Liver (tissue), 9 donors: ENCODE data around the gene CAMK2N2. TPM values are rescaled to one million over a fixed set of nuclear protein-coding genes. Genes with fewer than 3 reads are reported as not detected.

Experiments
- DNase-seq: peaks from one replicate; pipeline ENCODE4 v3.0.0-alpha.2; 2017; ENCODE audit warnings: low spot score
- H3K27ac ChIP-seq, 2 donors: one replicate each; pipeline ENCODE4 v1.7.0; 2013; ENCODE audit warnings: inconsistent platforms in 2 of 2, low read length in 2 of 2, control low read depth in 1 of 2, low read depth in 1 of 2, mild to moderate bottlenecking in 1 of 2
- H3K27me3 ChIP-seq, 4 donors: one replicate each; pipeline versions ENCODE4 v1.6.1 to v1.7.0; 2013; ENCODE audit warnings: low read length in 3 of 4, inconsistent platforms in 1 of 4, mild to moderate bottlenecking in 1 of 4, moderate library complexity in 1 of 4; ENCODE audit not compliant: control insufficient read depth in 4 of 4, insufficient read depth in 4 of 4
- H3K36me3 ChIP-seq, 4 donors: one replicate each; pipeline versions ENCODE4 v1.6.1 to v1.7.0; 2013; ENCODE audit warnings: low read length in 3 of 4, mild to moderate bottlenecking in 3 of 4, low read depth in 1 of 4, moderate library complexity in 1 of 4; ENCODE audit not compliant: control insufficient read depth in 4 of 4, insufficient read depth in 3 of 4
- H3K4me1 ChIP-seq, 4 donors: one replicate each; pipeline versions ENCODE4 v1.6.1 to v1.7.0; 2013; ENCODE audit warnings: low read length in 3 of 4, mild to moderate bottlenecking in 3 of 4, moderate library complexity in 1 of 4; ENCODE audit not compliant: control insufficient read depth in 4 of 4, insufficient read depth in 4 of 4
- H3K4me3 ChIP-seq, 3 donors: one replicate each; pipeline versions ENCODE4 v1.6.1 to v1.7.0; 2013; ENCODE audit warnings: low read length in 3 of 3, control low read depth in 1 of 3, low read depth in 1 of 3, mild to moderate bottlenecking in 1 of 3
- H3K9ac ChIP-seq, 2 donors: one replicate each; pipeline ENCODE4 v1.7.0; 2013; ENCODE audit warnings: low read length in 2 of 2, mild to moderate bottlenecking in 2 of 2, moderate library complexity in 2 of 2, control low read depth in 1 of 2, low read depth in 1 of 2
- H3K9me3 ChIP-seq, 4 donors: one replicate each; pipeline versions ENCODE4 v1.6.1 to v1.7.0; 2013; ENCODE audit warnings: low read length in 3 of 4; ENCODE audit not compliant: control insufficient read depth in 4 of 4
- EGR1 ChIP-seq, 2 donors: IDR thresholded peaks; 2 replicates each; pipeline ENCODE4 v1.6.1; 2016 to 2018; ENCODE audit warnings: antibody characterized with exemption in 2 of 2, low read depth in 2 of 2
- GABPA ChIP-seq, 2 donors: IDR thresholded peaks in 1 of 2; conservative IDR thresholded peaks in 1 of 2; 2 replicates each; pipeline ENCODE4 v1.6.1; 2016; ENCODE audit warnings: antibody characterized with exemption in 2 of 2, mild to moderate bottlenecking in 1 of 2, moderate library complexity in 1 of 2
- HNF4A ChIP-seq, 2 donors: conservative IDR thresholded peaks; 2 replicates each; pipeline ENCODE4 v1.6.1; 2016; ENCODE audit warnings: antibody characterized with exemption in 2 of 2, mild to moderate bottlenecking in 2 of 2
- HNF4G ChIP-seq: IDR thresholded peaks from 2 replicates; pipeline ENCODE4 v1.6.1; 2016; ENCODE audit warnings: antibody characterized with exemption
- JUND ChIP-seq, 2 donors: IDR thresholded peaks; 2 replicates each; pipeline ENCODE4 v1.6.1; 2016; ENCODE audit warnings: antibody characterized with exemption in 2 of 2
- NR2F2 ChIP-seq: IDR thresholded peaks from 2 replicates; pipeline ENCODE4 v1.6.1; 2016; ENCODE audit warnings: antibody characterized with exemption
- RAD21 ChIP-seq, 2 donors: IDR thresholded peaks; 2 replicates each; pipeline ENCODE4 v1.6.1; 2016; ENCODE audit warnings: antibody characterized with exemption in 2 of 2, mild to moderate bottlenecking in 2 of 2
- RXRA ChIP-seq, 2 donors: IDR thresholded peaks; 2 replicates each; pipeline ENCODE4 v1.6.1; 2017 to 2018; ENCODE audit warnings: antibody characterized with exemption in 2 of 2, mild to moderate bottlenecking in 1 of 2
- SP1 ChIP-seq: IDR thresholded peaks from 2 replicates; pipeline ENCODE4 v1.6.1; 2018; ENCODE audit warnings: antibody characterized with exemption, mild to moderate bottlenecking
- YY1 ChIP-seq: IDR thresholded peaks from 2 replicates; pipeline ENCODE4 v1.6.1; 2016; ENCODE audit warnings: antibody characterized with exemption, mild to moderate bottlenecking
- WGBS: extraction: QIAGEN DNeasy Blood & Tissue Kit; methylation state at CpG from one replicate; pipeline ENCODE4 v1.1.7; 2013; 5-methylcytosine and 5-hydroxymethylcytosine counted together
- polyA plus RNA-seq, 2 donors: library from polyadenylated mRNA; stranded (reverse) in 1 of 2; unstranded in 1 of 2; fragments of 200-250 nt in 1 of 2; fragments of >200 nt in 1 of 2; fragmentation: Nextera tagmentation in 1 of 2; extraction: Ambion mirVana in 1 of 2; gene quantifications; one replicate each; pipeline versions ENCODE4 v1.2.1 to v1.2.3, GENCODE V29; 2013 to 2015
- total RNA-seq, 2 donors: library from RNA; depleted of rRNA; stranded (reverse); fragments of >200 nt; gene quantifications; one replicate each; pipeline ENCODE4 v1.2.3, GENCODE V29; 2014
- TF ChIP-seq, protein P1 (sequence below): fragments of 150-350 bp; IDR thresholded peaks from 2 replicates; pipeline ENCODE4 v1.5.1; 2017; ENCODE audit warnings: improper control_type of control experiment, low read depth, low read length; ENCODE audit not compliant: missing input control
- TF ChIP-seq, protein P2 (sequence below): IDR thresholded peaks from 2 replicates; pipeline ENCODE4 v1.6.1; 2016; ENCODE audit warnings: antibody characterized with exemption
- TF ChIP-seq, protein P3 (sequence below): IDR thresholded peaks from 2 replicates; pipeline ENCODE4 v1.6.1; 2016; ENCODE audit warnings: antibody characterized with exemption
- TF ChIP-seq, protein P4 (sequence below): IDR thresholded peaks from 2 replicates; pipeline ENCODE4 v1.6.1; 2016; ENCODE audit warnings: antibody characterized with exemption
- donor health status: healthy.
- donor health status: healthy.
- donor health status: healthy.
- donor health status: healthy.
- donor health status: healthy.

CAMK2N2 gene
- total and polyA plus RNA-seq, 4 donors, result 0.61 TPM; not detected in 3

DNA sequence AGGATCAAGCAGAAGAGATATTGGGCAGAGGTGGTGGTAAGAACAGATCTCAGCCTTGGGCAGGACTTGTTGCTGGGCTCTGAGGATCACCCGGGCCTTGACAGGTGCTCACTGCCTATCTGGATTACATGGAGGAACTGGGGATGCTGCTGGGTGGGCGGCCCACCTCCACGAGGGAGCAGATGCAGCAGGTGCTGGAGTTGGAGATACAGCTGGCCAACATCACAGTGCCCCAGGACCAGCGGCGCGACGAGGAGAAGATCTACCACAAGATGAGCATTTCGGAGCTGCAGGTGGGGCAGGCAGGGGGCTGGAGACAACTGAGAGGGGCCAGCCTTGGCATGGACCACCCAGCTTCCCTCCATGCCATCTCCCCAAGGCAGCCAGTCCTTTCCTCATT is 22.3 kb upstream of the CAMK2N2 start (continued):
- TF ChIP-seq GABPA (IDR thresholded peaks at IDR 0.05 in 1 of 2, conservative IDR thresholded peaks at IDR 0.05 in 1 of 2) (no peak), RXRA (IDR thresholded peaks at IDR 0.05) (no peak), HNF4A (conservative IDR thresholded peaks at IDR 0.05) (no peak), EGR1 (IDR thresholded peaks at IDR 0.05; ENCODE audit: low read depth in 2 of 2) (no peak), RAD21 (IDR thresholded peaks at IDR 0.05) (no peak)
- TF ChIP-seq, protein P1, sequence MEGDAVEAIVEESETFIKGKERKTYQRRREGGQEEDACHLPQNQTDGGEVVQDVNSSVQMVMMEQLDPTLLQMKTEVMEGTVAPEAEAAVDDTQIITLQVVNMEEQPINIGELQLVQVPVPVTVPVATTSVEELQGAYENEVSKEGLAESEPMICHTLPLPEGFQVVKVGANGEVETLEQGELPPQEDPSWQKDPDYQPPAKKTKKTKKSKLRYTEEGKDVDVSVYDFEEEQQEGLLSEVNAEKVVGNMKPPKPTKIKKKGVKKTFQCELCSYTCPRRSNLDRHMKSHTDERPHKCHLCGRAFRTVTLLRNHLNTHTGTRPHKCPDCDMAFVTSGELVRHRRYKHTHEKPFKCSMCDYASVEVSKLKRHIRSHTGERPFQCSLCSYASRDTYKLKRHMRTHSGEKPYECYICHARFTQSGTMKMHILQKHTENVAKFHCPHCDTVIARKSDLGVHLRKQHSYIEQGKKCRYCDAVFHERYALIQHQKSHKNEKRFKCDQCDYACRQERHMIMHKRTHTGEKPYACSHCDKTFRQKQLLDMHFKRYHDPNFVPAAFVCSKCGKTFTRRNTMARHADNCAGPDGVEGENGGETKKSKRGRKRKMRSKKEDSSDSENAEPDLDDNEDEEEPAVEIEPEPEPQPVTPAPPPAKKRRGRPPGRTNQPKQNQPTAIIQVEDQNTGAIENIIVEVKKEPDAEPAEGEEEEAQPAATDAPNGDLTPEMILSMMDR, result no peak

DNA sequence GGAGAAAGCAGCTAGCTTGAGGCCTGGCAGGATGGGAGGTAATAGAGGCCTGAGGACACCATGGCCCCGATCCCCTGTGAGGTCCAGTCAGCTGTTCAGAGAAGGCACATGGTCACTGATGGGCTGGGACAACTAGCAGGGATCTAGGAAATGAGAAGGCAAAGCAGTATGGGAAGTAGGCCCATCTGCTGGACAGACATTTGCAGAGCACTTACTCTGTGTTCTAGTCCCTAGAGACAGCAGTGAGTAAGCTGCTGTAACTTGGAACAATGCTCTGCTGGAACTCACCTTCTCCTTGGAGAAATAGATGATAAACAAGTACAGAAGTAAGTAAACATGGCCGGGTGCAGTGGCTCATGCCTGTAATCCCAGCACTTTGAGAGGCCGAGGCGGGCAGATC is 21.6 kb upstream of the CAMK2N2 start:
- H3K27ac ChIP-seq, result no peak overlapping the region
- TF ChIP-seq, protein P2, sequence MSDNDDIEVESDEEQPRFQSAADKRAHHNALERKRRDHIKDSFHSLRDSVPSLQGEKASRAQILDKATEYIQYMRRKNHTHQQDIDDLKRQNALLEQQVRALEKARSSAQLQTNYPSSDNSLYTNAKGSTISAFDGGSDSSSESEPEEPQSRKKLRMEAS, result no peak
- TF ChIP-seq YY1, result no peak
- no peak for TF ChIP-seq RXRA (IDR thresholded peaks at IDR 0.05)
- no peak for TF ChIP-seq HNF4A (conservative IDR thresholded peaks at IDR 0.05)
- TF ChIP-seq SP1, result no peak
- no peak for TF ChIP-seq JUND (IDR thresholded peaks at IDR 0.05)
- TF ChIP-seq NR2F2, result no peak
- H3K9me3 ChIP-seq, result no peaks in the 10 kb centered on the region
- H3K27me3 ChIP-seq, result no peaks in the 10 kb centered on the region
- 89% methylated on average over 4 of the region's 4 CpGs for WGBS
- no peaks in the 10 kb centered on the region for H3K36me3 ChIP-seq
- H3K4me1 ChIP-seq, result no peaks in the 10 kb centered on the region
- H3K4me3 ChIP-seq, result no peak overlapping the region
- DNase-seq, result no peak
- H3K9ac ChIP-seq, result no peak overlapping the region

DNA sequence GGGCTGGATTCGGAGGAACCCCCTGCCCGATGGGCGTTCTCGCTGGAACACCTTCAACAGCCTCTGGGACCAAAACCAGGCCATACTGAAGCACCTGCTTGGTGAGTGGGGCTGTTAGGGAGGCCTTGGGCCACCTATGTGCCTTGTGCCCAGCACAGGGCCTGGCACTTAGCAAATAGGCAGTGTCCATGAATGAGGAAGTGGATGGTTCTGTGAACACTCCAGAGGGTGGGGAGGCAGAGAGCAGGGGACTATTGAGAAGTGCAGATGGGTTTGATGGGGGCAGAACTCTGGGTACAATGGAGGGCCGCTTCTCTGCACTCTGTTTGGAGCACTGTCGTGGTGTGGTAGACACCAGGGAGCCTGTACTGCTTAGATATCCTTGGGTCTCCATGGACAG is 16.0 kb upstream of the CAMK2N2 start:
- no peak overlapping the region for H3K4me3 ChIP-seq
- 95% methylated on average over 6 of the region's 6 CpGs for WGBS
- TF ChIP-seq, protein P3, sequence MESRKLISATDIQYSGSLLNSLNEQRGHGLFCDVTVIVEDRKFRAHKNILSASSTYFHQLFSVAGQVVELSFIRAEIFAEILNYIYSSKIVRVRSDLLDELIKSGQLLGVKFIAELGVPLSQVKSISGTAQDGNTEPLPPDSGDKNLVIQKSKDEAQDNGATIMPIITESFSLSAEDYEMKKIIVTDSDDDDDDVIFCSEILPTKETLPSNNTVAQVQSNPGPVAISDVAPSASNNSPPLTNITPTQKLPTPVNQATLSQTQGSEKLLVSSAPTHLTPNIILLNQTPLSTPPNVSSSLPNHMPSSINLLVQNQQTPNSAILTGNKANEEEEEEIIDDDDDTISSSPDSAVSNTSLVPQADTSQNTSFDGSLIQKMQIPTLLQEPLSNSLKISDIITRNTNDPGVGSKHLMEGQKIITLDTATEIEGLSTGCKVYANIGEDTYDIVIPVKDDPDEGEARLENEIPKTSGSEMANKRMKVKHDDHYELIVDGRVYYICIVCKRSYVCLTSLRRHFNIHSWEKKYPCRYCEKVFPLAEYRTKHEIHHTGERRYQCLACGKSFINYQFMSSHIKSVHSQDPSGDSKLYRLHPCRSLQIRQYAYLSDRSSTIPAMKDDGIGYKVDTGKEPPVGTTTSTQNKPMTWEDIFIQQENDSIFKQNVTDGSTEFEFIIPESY, result no peak
- TF ChIP-seq HNF4G, result no peak
- TF ChIP-seq SP1, result no peak
- TF ChIP-seq, protein P4, sequence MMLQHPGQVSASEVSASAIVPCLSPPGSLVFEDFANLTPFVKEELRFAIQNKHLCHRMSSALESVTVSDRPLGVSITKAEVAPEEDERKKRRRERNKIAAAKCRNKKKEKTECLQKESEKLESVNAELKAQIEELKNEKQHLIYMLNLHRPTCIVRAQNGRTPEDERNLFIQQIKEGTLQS, result no peak
- H3K27me3 ChIP-seq, result peaks cover 0 to 6% (median 3%) of the 10 kb centered on the region in 4 donors
- H3K9ac ChIP-seq, result no peak overlapping the region
- H3K4me1 ChIP-seq, result peaks cover 0 to 5% (median 0%) of the 10 kb centered on the region in 4 donors
- H3K9me3 ChIP-seq, result no peaks in the 10 kb centered on the region
- DNase-seq, result no peak
- no peaks in the 10 kb centered on the region for H3K36me3 ChIP-seq
- no peak overlapping the region for H3K27ac ChIP-seq
